T-helper 1 cell treated with Interleukin-12 subunit alpha and Interleukin-12 subunit beta and Interleukin-4 antibody, amounts not matched to agents 30 μg/mL and 1 μg/mL, for 36 hours (primary cell): ENCODE measurements around the gene PLEKHF1.

Source experiments
- H3K27ac Mint-ChIP-seq: one replicate; pipeline ENCODE4 v1.8.0; 2021; ENCODE audit warnings: mild to moderate bottlenecking, mixed read lengths
- H3K27me3 Mint-ChIP-seq: one replicate; pipeline ENCODE4 v1.8.0; 2021; ENCODE audit warnings: low read depth, mixed read lengths
- H3K36me3 Mint-ChIP-seq: one replicate; pipeline ENCODE4 v1.8.0; 2021; ENCODE audit warnings: low read depth, mixed read lengths
- H3K4me1 Mint-ChIP-seq: one replicate; pipeline ENCODE4 v1.8.0; 2021; ENCODE audit warnings: low read depth, mixed read lengths
- H3K4me3 Mint-ChIP-seq: one replicate; pipeline ENCODE4 v1.8.0; 2021; ENCODE audit warnings: mild to moderate bottlenecking, moderate library complexity, mixed read lengths
- H3K9me3 Mint-ChIP-seq: one replicate; pipeline ENCODE4 v1.8.0; 2021; ENCODE audit warnings: mixed read lengths

Gene PLEKHF1

GRCh38 chr19:29645911-29646310, 19.4 kb upstream of the PLEKHF1 start:
- H3K27ac Mint-ChIP-seq, result no peak overlapping the region
- H3K36me3 Mint-ChIP-seq, result no peaks in the 10 kb centered on the region
- peaks cover 9% of the 10 kb centered on the region for H3K27me3 Mint-ChIP-seq
- no peaks in the 10 kb centered on the region for H3K9me3 Mint-ChIP-seq
- H3K4me1 Mint-ChIP-seq, result peaks cover 15% of the 10 kb centered on the region
- peak overlapping the region; percentile 61 for H3K4me3 Mint-ChIP-seq

GRCh38 chr19:29650772-29651387, 14.4 kb upstream of the PLEKHF1 start:
- no peak overlapping the region for H3K4me3 Mint-ChIP-seq
- no peak overlapping the region for H3K27ac Mint-ChIP-seq
- peaks cover 19% of the 10 kb centered on the region for H3K27me3 Mint-ChIP-seq
- peaks cover 9% of the 10 kb centered on the region for H3K4me1 Mint-ChIP-seq
- peaks cover 10% of the 10 kb centered on the region for H3K9me3 Mint-ChIP-seq
- H3K36me3 Mint-ChIP-seq, result no peaks in the 10 kb centered on the region

- H3K4me1 Mint-ChIP-seq, result peaks cover 4% of the 10 kb centered on the region
- no peaks in the 10 kb centered on the region for H3K36me3 Mint-ChIP-seq
- peaks cover 10% of the 10 kb centered on the region for H3K9me3 Mint-ChIP-seq
- H3K4me3 Mint-ChIP-seq, result no peak overlapping the region
- peak overlapping the region; percentile 22 for H3K27ac Mint-ChIP-seq
- H3K27me3 Mint-ChIP-seq, result peaks cover 19% of the 10 kb centered on the region
Observed at GRCh38 chr19:29651622-29652394, 13.5 kb upstream of the PLEKHF1 start.

- Mint-ChIP-seq H3K4me1 (peaks cover 4% of the 10 kb centered on the region), H3K27me3 (peaks cover 19% of the 10 kb centered on the region), H3K27ac (no peak overlapping the region), H3K36me3 (no peaks in the 10 kb centered on the region), H3K4me3 (no peak overlapping the region), H3K9me3 (peaks cover 10% of the 10 kb centered on the region)
Observed at GRCh38 chr19:29653398-29653797, 11.9 kb upstream of the PLEKHF1 start.

- Mint-ChIP-seq H3K9me3 (peaks cover 10% of the 10 kb centered on the region), H3K4me1 (peaks cover 8% of the 10 kb centered on the region), H3K27ac (no peak overlapping the region), H3K27me3 (peaks cover 19% of the 10 kb centered on the region), H3K36me3 (no peaks in the 10 kb centered on the region), H3K4me3 (no peak overlapping the region)
Observed at GRCh38 chr19:29655648-29656335, 9.5 kb upstream of the PLEKHF1 start.

- Mint-ChIP-seq H3K36me3 (no peaks in the 10 kb centered on the region), H3K4me3 (no peak overlapping the region), H3K9me3 (peaks cover 10% of the 10 kb centered on the region), H3K27me3 (peaks cover 6% of the 10 kb centered on the region), H3K27ac (no peak overlapping the region), H3K4me1 (peaks cover 25% of the 10 kb centered on the region)
Observed at GRCh38 chr19:29658221-29658991, 6.9 kb upstream of the PLEKHF1 start.

- Mint-ChIP-seq H3K27ac (no peak overlapping the region), H3K4me1 (peaks cover 28% of the 10 kb centered on the region), H3K27me3 (no peaks in the 10 kb centered on the region), H3K9me3 (no peaks in the 10 kb centered on the region), H3K4me3 (no peak overlapping the region), H3K36me3 (no peaks in the 10 kb centered on the region)
Observed at GRCh38 chr19:29660835-29661234, 4.4 kb upstream of the PLEKHF1 start.

- H3K36me3 Mint-ChIP-seq, result peaks cover 8% of the 10 kb centered on the region
- H3K4me1 Mint-ChIP-seq, result peaks cover 34% of the 10 kb centered on the region
- H3K9me3 Mint-ChIP-seq, result no peaks in the 10 kb centered on the region
- H3K4me3 Mint-ChIP-seq, result no peak overlapping the region
- H3K27ac Mint-ChIP-seq, result peak overlapping the region; percentile 42
- H3K27me3 Mint-ChIP-seq, result no peaks in the 10 kb centered on the region
Observed at GRCh38 chr19:29662278-29662603, 3.0 kb upstream of the PLEKHF1 start.

GRCh38 chr19:29662604-29663404, 2.5 kb upstream of the PLEKHF1 start:
- peaks cover 38% of the 10 kb centered on the region for H3K4me1 Mint-ChIP-seq
- H3K27ac Mint-ChIP-seq, result peak overlapping the region; percentile 45
- H3K36me3 Mint-ChIP-seq, result peaks cover 11% of the 10 kb centered on the region
- no peaks in the 10 kb centered on the region for H3K27me3 Mint-ChIP-seq
- no peaks in the 10 kb centered on the region for H3K9me3 Mint-ChIP-seq
- no peak overlapping the region for H3K4me3 Mint-ChIP-seq

- peaks cover 14% of the 10 kb centered on the region for H3K36me3 Mint-ChIP-seq
- H3K9me3 Mint-ChIP-seq, result no peaks in the 10 kb centered on the region
- peak overlapping the region; percentile 62 for H3K27ac Mint-ChIP-seq
- peak overlapping the region; percentile 77 for H3K4me3 Mint-ChIP-seq
- H3K4me1 Mint-ChIP-seq, result peaks cover 48% of the 10 kb centered on the region
- no peaks in the 10 kb centered on the region for H3K27me3 Mint-ChIP-seq
Observed at GRCh38 chr19:29663861-29664752, 1.2 kb upstream of the PLEKHF1 start.

- no peak overlapping the region for H3K27ac Mint-ChIP-seq
- H3K27me3 Mint-ChIP-seq, result no peaks in the 10 kb centered on the region
- no peaks in the 10 kb centered on the region for H3K9me3 Mint-ChIP-seq
- H3K36me3 Mint-ChIP-seq, result peaks cover 20% of the 10 kb centered on the region
- H3K4me3 Mint-ChIP-seq, result peak overlapping the region; percentile 77
- peaks cover 55% of the 10 kb centered on the region for H3K4me1 Mint-ChIP-seq
Observed at GRCh38 chr19:29664753-29665214, 477 bp upstream of the PLEKHF1 start.

- no peaks in the 10 kb centered on the region for H3K9me3 Mint-ChIP-seq
Observed at GRCh38 chr19:29665826-29666577, 741 bp downstream of the PLEKHF1 start.

More at GRCh38 chr19:29665826-29666577, 741 bp downstream of the PLEKHF1 start:
- peak overlapping the region; percentile 84 for H3K27ac Mint-ChIP-seq
- H3K36me3 Mint-ChIP-seq, result peaks cover 30% of the 10 kb centered on the region
- no peaks in the 10 kb centered on the region for H3K27me3 Mint-ChIP-seq
- peak overlapping the region; percentile 89 for H3K4me3 Mint-ChIP-seq
- peaks cover 59% of the 10 kb centered on the region for H3K4me1 Mint-ChIP-seq
